HCT116 (cell line): ENCODE data around the gene FAM98C. TPM values are rescaled to one million over a fixed set of nuclear protein-coding genes. Genes with fewer than 3 reads are reported as not detected.

Source experiments
- ATAC-seq: fragments of 200-7000 bp; cut with Tn5 transposase; 2 replicates; pipeline ENCODE4 v1.9.1; 2020; ENCODE audit warnings: mild to moderate bottlenecking, moderate library complexity
- BruUV-seq: library from RNA; stranded (reverse); fragments of 400-500 nt; replicated peaks from 2 replicates; lab custom pipeline; 2021; lab: Mats Ljungman, UMichigan
- CTCF ChIA-PET: fragments of 300-600 bp; sonication (Branson Sonifier 250); formaldehyde crosslinking; loops from one replicate; lab custom pipeline; 2021; ENCODE audit warnings: antibody characterized with exemption; lab: Charles Lee
- POLR2A ChIA-PET: fragments of 300-600, 350-600 bp; sonication (Branson Sonifier 250); formaldehyde crosslinking; loops from one replicate; lab custom pipeline; 2021; ENCODE audit warnings: antibody characterized with exemption; lab: Charles Lee
- RAD21 ChIA-PET, 2 experiments: fragments of 300-600 bp; sonication (Branson Sonifier 250); formaldehyde crosslinking; loops; one replicate each; lab custom pipeline; 2023; ENCODE audit warnings: low total read pairs in 2 of 2; ENCODE audit not compliant: uncharacterized antibody in 2 of 2, unreplicated experiment in 2 of 2, low non-redundant PET in 1 of 2; lab: Charles Lee
- DNase-seq: peaks from one replicate; pipeline ENCODE4 v3.0.0-alpha.2; 2010; ENCODE audit warnings: low read depth, low spot score
- H2AFZ ChIP-seq: fragments of 200-600 bp; shearing (Covaris generic), sonication (generic); 2 replicates; pipeline ENCODE4 v1.6.1; 2017; ENCODE audit warnings: low read depth, mixed run types, mixed read lengths, antibody characterized with exemption, low read length; ENCODE audit not compliant: poor library complexity, severe bottlenecking
- H3K27ac ChIP-seq: 2 replicates; pipeline ENCODE4 v1.5.1; 2012; ENCODE audit warnings: low read depth, low read length
- H3K27me3 ChIP-seq: fragments of 200-600 bp; sonication (generic); 2 replicates; pipeline ENCODE4 v1.6.1; 2016; ENCODE audit warnings: mixed run types, low read length, mixed read lengths; ENCODE audit not compliant: insufficient read depth
- H3K36me3 ChIP-seq, 2 experiments: fragments of 200-500 bp in 1 of 2; fragments of 200-600 bp in 1 of 2; sonication (Bioruptor generic) in 1 of 2; sonication (generic) in 1 of 2; 2 replicates each; pipeline versions ENCODE4 v1.5.1 to v1.6.1; 2014 to 2016; ENCODE audit warnings: low read length in 2 of 2, inconsistent platforms in 1 of 2, mixed read lengths in 1 of 2, mixed run types in 1 of 2; ENCODE audit not compliant: insufficient read depth in 2 of 2, control insufficient read depth in 1 of 2
- H3K4me1 ChIP-seq, 2 experiments: fragments of 200-600 bp in 1 of 2; sonication (generic) in 1 of 2; 2 replicates each; pipeline versions ENCODE4 v1.5.1 to v1.6.1; 2012 to 2017; ENCODE audit warnings: low read length in 2 of 2, inconsistent platforms in 1 of 2, mild to moderate bottlenecking in 1 of 2, mixed read lengths in 1 of 2, mixed run types in 1 of 2, moderate library complexity in 1 of 2; ENCODE audit not compliant: insufficient read depth in 2 of 2, control insufficient read depth in 1 of 2
- H3K4me2 ChIP-seq: fragments of 200-600 bp; sonication (generic); 2 replicates; pipeline ENCODE4 v1.6.1; 2017; ENCODE audit warnings: mixed run types, low read length, mixed read lengths
- H3K4me3 ChIP-seq, 2 experiments: fragments of 200-600 bp in 1 of 2; sonication (generic) in 1 of 2; replicated peaks in 1 of 2; 2 replicates each; pipeline ENCODE4 v1.5.1; 2011 to 2016; ENCODE audit warnings: low read length in 2 of 2, control low read depth in 1 of 2, low read depth in 1 of 2, mild to moderate bottlenecking in 1 of 2, mixed read lengths in 1 of 2, mixed run types in 1 of 2
- H3K79me2 ChIP-seq: fragments of 200-600 bp; sonication (generic); 2 replicates; pipeline ENCODE4 v1.6.1; 2017; ENCODE audit warnings: mild to moderate bottlenecking, mixed run types, low read length, moderate library complexity, mixed read lengths; ENCODE audit not compliant: insufficient read depth
- H3K9ac ChIP-seq: fragments of 200-600 bp; sonication (generic); 2 replicates; pipeline ENCODE4 v1.6.1; 2016; ENCODE audit warnings: low read length, mixed read lengths
- H3K9me2 ChIP-seq: fragments of 200-600 bp; sonication (generic), shearing (Covaris generic); 2 replicates; pipeline ENCODE4 v1.6.1; 2017; ENCODE audit warnings: mixed run types, mild to moderate bottlenecking, moderate library complexity; ENCODE audit not compliant: insufficient read depth
- H3K9me3 ChIP-seq, 2 experiments: fragments of 200-500 bp in 1 of 2; fragments of 200-600 bp in 1 of 2; sonication (Bioruptor generic) in 1 of 2; sonication (generic) in 1 of 2; 2 replicates each; pipeline ENCODE4 v1.6.1; 2014 to 2017; ENCODE audit warnings: low read length in 2 of 2, mixed read lengths in 2 of 2, inconsistent platforms in 1 of 2, low read depth in 1 of 2, mild to moderate bottlenecking in 1 of 2, mixed run types in 1 of 2, moderate library complexity in 1 of 2; ENCODE audit not compliant: control insufficient read depth in 1 of 2, insufficient read depth in 1 of 2
- H4K20me1 ChIP-seq: fragments of 200-600 bp; sonication (generic), shearing (Covaris generic); 2 replicates; pipeline ENCODE4 v1.6.1; 2017; ENCODE audit warnings: mixed run types, mild to moderate bottlenecking, moderate library complexity; ENCODE audit not compliant: insufficient read depth
- CBX3 ChIP-seq: IDR thresholded peaks from 2 replicates; pipeline ENCODE4 v1.6.1; 2012; ENCODE audit warnings: low read depth
- SP1 ChIP-seq: IDR thresholded peaks from 2 replicates; pipeline ENCODE4 v1.6.1; 2012; ENCODE audit warnings: low read depth
- SRF ChIP-seq: IDR thresholded peaks from 2 replicates; pipeline ENCODE4 v1.6.1; 2012; ENCODE audit warnings: low read depth
- TCF7L2 ChIP-seq: IDR thresholded peaks from 2 replicates; pipeline ENCODE4 v1.7.0; 2011; ENCODE audit warnings: borderline replicate concordance, inconsistent platforms; ENCODE audit not compliant: insufficient read depth, insufficient read length; ENCODE audit errors: extremely low read depth
- ZNF274 ChIP-seq: fragments of 200-500 bp; sonication (Bioruptor generic); IDR thresholded peaks from 2 replicates; pipeline ENCODE4 v1.6.1; 2014; ENCODE audit warnings: mild to moderate bottlenecking, low read depth, low read length, inconsistent platforms
- intact Hi-C: fragments of 100-400 bp; cut with micrococcal nuclease; formaldehyde crosslinking; loops from 2 replicates; pipeline ENCODE4 v1.10.0; 2022
- total RNA-seq: library from RNA; stranded (reverse); gene quantifications from one replicate; pipeline ENCODE4 v1.2.1, GENCODE V29; 2021; ENCODE audit not compliant: unreplicated experiment
- TF ChIP-seq, protein P1 (sequence below): IDR thresholded peaks from 2 replicates; pipeline ENCODE4 v1.6.1; 2012
- TF ChIP-seq, protein P2 (sequence below), 3 experiments: fragments of 200-600 bp in 1 of 3; sonication (generic) in 1 of 3; IDR thresholded peaks in 2 of 3; conservative IDR thresholded peaks in 1 of 3; 2 replicates each; pipeline ENCODE4 v1.5.1; 2012 to 2017; ENCODE audit warnings: low read depth in 2 of 3, low read length in 2 of 3, antibody characterized with exemption in 1 of 3, borderline replicate concordance in 1 of 3, control low read depth in 1 of 3, mild to moderate bottlenecking in 1 of 3, mixed read lengths in 1 of 3, mixed run types in 1 of 3, moderate library complexity in 1 of 3; ENCODE audit not compliant: insufficient read depth in 1 of 3

FAM98C gene
- total RNA-seq, 1 experiment from 2014 or later: 33.8 TPM

DNA sequence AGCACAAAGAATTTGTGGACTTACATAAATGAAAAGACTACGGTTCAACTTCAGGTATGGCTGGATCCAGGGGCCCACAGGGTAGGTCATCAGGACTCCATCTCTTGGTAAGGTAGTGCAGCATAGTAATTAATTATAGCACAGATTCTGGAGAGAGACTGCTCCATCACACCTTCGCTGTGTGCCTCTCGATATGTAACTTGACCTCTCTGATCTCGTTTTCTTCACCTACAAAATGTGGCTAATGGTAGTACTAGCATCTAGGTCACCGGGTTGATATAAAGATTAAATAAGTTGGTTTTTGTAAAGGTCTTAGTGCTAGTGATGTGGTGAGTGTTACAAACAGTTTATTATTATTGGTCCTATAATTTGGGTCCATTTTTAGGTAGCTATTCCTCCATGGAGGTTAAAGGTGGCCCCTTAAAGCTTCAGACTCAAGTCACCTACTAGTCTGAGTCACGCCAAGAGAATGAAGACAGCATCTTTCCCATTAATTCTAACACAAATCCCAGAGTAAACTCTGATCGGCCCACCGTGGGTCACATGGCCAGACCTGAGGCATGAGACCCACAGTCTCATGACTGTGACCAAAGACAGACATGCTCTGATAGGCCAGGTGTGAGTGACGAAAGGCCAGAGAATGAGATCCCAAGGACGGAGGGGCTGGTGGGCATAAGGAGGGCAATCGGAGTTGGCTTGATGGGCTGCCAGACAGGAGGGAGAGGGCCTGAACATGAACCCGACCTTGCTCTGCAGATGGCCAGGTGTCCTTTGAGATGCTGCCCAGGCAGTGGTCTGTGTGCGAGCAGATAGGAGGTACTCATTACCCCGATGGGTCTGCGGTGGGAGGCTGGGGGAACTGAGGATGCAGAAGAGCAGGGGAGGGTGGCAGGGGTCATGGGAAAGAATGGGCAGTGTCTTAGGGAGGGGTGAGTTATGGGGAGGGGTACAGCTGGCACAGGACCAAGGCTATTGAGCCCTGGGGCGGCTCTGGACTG is 46.9 kb upstream of the FAM98C start:
- TF ChIP-seq, protein P1, sequence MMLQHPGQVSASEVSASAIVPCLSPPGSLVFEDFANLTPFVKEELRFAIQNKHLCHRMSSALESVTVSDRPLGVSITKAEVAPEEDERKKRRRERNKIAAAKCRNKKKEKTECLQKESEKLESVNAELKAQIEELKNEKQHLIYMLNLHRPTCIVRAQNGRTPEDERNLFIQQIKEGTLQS: no peak
- TF ChIP-seq, protein P2, sequence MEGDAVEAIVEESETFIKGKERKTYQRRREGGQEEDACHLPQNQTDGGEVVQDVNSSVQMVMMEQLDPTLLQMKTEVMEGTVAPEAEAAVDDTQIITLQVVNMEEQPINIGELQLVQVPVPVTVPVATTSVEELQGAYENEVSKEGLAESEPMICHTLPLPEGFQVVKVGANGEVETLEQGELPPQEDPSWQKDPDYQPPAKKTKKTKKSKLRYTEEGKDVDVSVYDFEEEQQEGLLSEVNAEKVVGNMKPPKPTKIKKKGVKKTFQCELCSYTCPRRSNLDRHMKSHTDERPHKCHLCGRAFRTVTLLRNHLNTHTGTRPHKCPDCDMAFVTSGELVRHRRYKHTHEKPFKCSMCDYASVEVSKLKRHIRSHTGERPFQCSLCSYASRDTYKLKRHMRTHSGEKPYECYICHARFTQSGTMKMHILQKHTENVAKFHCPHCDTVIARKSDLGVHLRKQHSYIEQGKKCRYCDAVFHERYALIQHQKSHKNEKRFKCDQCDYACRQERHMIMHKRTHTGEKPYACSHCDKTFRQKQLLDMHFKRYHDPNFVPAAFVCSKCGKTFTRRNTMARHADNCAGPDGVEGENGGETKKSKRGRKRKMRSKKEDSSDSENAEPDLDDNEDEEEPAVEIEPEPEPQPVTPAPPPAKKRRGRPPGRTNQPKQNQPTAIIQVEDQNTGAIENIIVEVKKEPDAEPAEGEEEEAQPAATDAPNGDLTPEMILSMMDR (IDR thresholded peaks at IDR 0.05 in 2 of 3, conservative IDR thresholded peaks at IDR 0.05 in 1 of 3; ENCODE audit: borderline replicate concordance in 1 of 3, insufficient read depth in 1 of 3, low read depth in 2 of 3, low read length in 2 of 3): no peak
- TF ChIP-seq CBX3: no peak
- TF ChIP-seq SRF: no peak
- no peak for TF ChIP-seq ZNF274
- TF ChIP-seq SP1: no peak
- TF ChIP-seq TCF7L2: no peak
- H3K9me3 ChIP-seq: no peaks in the 10 kb centered on the region
- ChIA-PET CTCF (no interaction called here), RAD21 (no interaction called here), POLR2A (no interaction called here)
- H3K9me2 ChIP-seq: no peaks in the 10 kb centered on the region
- H2AFZ ChIP-seq: no peak overlapping the region
- no peaks in the 10 kb centered on the region for H3K79me2 ChIP-seq
- H3K27me3 ChIP-seq: peaks cover 11% of the 10 kb centered on the region; the same call in 1 of the 2 replicates
- no peak overlapping the region for H3K9ac ChIP-seq
- H3K27ac ChIP-seq: no peak overlapping the region
- H3K36me3 ChIP-seq: no peaks in the 10 kb centered on the region
- H3K4me3 ChIP-seq: no peak overlapping the region
- peaks cover 0 to under 1% of the 10 kb centered on the region in 2 experiments; a peak in 1 of 4 replicates for H3K4me1 ChIP-seq
- intact Hi-C loops: no loop called here
- H3K4me2 ChIP-seq: no peak overlapping the region
- ATAC-seq (no peak), DNase-seq (no peak)
- BruUV-seq: no TSS peak
- no peaks in the 10 kb centered on the region for H4K20me1 ChIP-seq
